Measurements from ENCODE around the gene KLF17.

DNA sequence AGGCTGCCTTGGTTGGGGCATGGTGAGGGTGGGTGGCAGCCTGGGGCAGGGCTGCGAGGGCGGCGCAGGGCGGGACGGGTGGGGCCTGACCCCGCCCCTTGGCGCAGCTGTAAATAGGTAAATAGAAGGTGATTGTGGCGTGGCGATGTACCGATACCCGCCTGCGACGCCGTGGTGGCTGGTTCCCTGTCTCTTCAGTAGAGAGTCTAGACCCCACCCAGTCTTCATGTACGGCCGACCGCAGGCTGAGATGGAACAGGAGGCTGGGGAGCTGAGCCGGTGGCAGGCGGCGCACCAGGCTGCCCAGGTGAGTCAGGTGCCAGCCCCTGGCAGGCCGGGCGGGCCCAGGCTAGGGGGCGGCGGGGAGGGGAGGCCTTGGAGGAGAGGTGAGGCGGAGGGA, at the start of gene KLF17:
- TF ChIP-seq, protein P1, sequence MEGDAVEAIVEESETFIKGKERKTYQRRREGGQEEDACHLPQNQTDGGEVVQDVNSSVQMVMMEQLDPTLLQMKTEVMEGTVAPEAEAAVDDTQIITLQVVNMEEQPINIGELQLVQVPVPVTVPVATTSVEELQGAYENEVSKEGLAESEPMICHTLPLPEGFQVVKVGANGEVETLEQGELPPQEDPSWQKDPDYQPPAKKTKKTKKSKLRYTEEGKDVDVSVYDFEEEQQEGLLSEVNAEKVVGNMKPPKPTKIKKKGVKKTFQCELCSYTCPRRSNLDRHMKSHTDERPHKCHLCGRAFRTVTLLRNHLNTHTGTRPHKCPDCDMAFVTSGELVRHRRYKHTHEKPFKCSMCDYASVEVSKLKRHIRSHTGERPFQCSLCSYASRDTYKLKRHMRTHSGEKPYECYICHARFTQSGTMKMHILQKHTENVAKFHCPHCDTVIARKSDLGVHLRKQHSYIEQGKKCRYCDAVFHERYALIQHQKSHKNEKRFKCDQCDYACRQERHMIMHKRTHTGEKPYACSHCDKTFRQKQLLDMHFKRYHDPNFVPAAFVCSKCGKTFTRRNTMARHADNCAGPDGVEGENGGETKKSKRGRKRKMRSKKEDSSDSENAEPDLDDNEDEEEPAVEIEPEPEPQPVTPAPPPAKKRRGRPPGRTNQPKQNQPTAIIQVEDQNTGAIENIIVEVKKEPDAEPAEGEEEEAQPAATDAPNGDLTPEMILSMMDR (IDR thresholded peaks at IDR 0.05 in 8 of 11, conservative IDR thresholded peaks at IDR 0.05 in 3 of 11), result no peak
- TF ChIP-seq POLR2A (IDR thresholded peaks at IDR 0.05), result no peak
- TF ChIP-seq POLR2AphosphoS5 (IDR thresholded peaks at IDR 0.05), result no peak
